ENCODE data around the gene NKX2-8.

- TF ChIP-seq, protein P1, sequence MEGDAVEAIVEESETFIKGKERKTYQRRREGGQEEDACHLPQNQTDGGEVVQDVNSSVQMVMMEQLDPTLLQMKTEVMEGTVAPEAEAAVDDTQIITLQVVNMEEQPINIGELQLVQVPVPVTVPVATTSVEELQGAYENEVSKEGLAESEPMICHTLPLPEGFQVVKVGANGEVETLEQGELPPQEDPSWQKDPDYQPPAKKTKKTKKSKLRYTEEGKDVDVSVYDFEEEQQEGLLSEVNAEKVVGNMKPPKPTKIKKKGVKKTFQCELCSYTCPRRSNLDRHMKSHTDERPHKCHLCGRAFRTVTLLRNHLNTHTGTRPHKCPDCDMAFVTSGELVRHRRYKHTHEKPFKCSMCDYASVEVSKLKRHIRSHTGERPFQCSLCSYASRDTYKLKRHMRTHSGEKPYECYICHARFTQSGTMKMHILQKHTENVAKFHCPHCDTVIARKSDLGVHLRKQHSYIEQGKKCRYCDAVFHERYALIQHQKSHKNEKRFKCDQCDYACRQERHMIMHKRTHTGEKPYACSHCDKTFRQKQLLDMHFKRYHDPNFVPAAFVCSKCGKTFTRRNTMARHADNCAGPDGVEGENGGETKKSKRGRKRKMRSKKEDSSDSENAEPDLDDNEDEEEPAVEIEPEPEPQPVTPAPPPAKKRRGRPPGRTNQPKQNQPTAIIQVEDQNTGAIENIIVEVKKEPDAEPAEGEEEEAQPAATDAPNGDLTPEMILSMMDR (conservative IDR thresholded peaks at IDR 0.05 in 1 of 2, IDR thresholded peaks at IDR 0.05 in 1 of 2; ENCODE audit: extremely low read depth in 1 of 2, insufficient read depth in 1 of 2, low read depth in 1 of 2, low read length in 2 of 2) = peak; percentile 82 to 87
- TF ChIP-seq EZH2 (IDR thresholded peaks at IDR 0.05; ENCODE audit: borderline replicate concordance, low read length) = no peak
Measured at GRCh38 chr14:36604757-36605505, 22.5 kb upstream of the NKX2-8 start.

All from mammary epithelial cell (primary cell).